Measurements from ENCODE around the gene SMU1.
A peak's percentile ranks its signal among the peaks of the same experiment; 100 is the strongest.

SMU1 gene

GRCh38 chr9:33105959-33106358 lies 29.5 kb upstream of the SMU1 start:
- no peak overlapping the region for H3K27ac ChIP-seq (replicated peaks; ENCODE audit: low read length)
- H4K8ac ChIP-seq (ENCODE audit: low read depth, low read length) = no peak overlapping the region
- no peak overlapping the region for H3K4me2 ChIP-seq (ENCODE audit: insufficient read depth, low read length, poor library complexity, severe bottlenecking)
- H3K9ac ChIP-seq (ENCODE audit: low read depth, low read length, poor library complexity) = no peak overlapping the region
- H3K4ac ChIP-seq (ENCODE audit: low read length) = no peak overlapping the region
- no peak overlapping the region for H2BK15ac ChIP-seq (ENCODE audit: low read length)
- H3K23ac ChIP-seq (ENCODE audit: low read depth, low read length, poor library complexity) = no peak overlapping the region
- peaks cover 0 to 9% of the 10 kb centered on the region in 2 donors for H3K4me1 ChIP-seq (ENCODE audit: control insufficient read depth in 2 of 2, insufficient read depth in 1 of 2, low read depth in 1 of 2, low read length in 2 of 2)
- H3K36me3 ChIP-seq (replicated peaks in 1 of 2; ENCODE audit: control insufficient read depth in 2 of 2, insufficient read depth in 2 of 2, low read length in 2 of 2) = no peaks in the 10 kb centered on the region
- H3K9me3 ChIP-seq (replicated peaks in 1 of 2; ENCODE audit: control insufficient read depth in 2 of 2, insufficient read depth in 1 of 2, low read depth in 1 of 2, low read length in 2 of 2) = no peaks in the 10 kb centered on the region
- no peak overlapping the region for H3K14ac ChIP-seq (ENCODE audit: low read length)
- no peak overlapping the region for H2AFZ ChIP-seq (ENCODE audit: low read length)
- no peak overlapping the region for H3K18ac ChIP-seq (ENCODE audit: low read length)
- no peak overlapping the region for H4K91ac ChIP-seq (ENCODE audit: low read depth, low read length, poor library complexity)
- no peak overlapping the region for H3K4me3 ChIP-seq (ENCODE audit: low read length in 2 of 2)
- no peak overlapping the region for H2AK5ac ChIP-seq (ENCODE audit: low read depth, low read length)
- H2BK5ac ChIP-seq (ENCODE audit: low read length) = no peak overlapping the region
- H3K27me3 ChIP-seq (ENCODE audit: control insufficient read depth in 3 of 3, insufficient read depth in 3 of 3, low read depth in 1 of 3, low read length in 3 of 3) = no peaks in the 10 kb centered on the region
- H2BK120ac ChIP-seq (ENCODE audit: low read depth, low read length) = no peak overlapping the region
- no peak overlapping the region for H2BK12ac ChIP-seq (ENCODE audit: low read length)
- WGBS, 2 donors (ENCODE audit: extremely low coverage in 2 of 2, insufficient read length in 2 of 2, insufficient replicate concordance in 1 of 2) = no CpG with 5 or more reads among the region's 1 CpG
- no peaks in the 10 kb centered on the region for H3K79me1 ChIP-seq (ENCODE audit: low read depth, low read length)
- no peak for DNase-seq (ENCODE audit: low spot score)

GRCh38 chr9:33105504-33105903 lies 29.0 kb upstream of the SMU1 start:
- no peak overlapping the region for H4K8ac ChIP-seq (ENCODE audit: low read depth, low read length)
- no peak overlapping the region for H4K91ac ChIP-seq (ENCODE audit: low read depth, low read length, poor library complexity)
- no peak overlapping the region for H3K14ac ChIP-seq (ENCODE audit: low read length)
- H3K4me3 ChIP-seq (ENCODE audit: low read length in 2 of 2) = no peak overlapping the region
- no peak overlapping the region for H2BK5ac ChIP-seq (ENCODE audit: low read length)
- no peaks in the 10 kb centered on the region for H3K79me1 ChIP-seq (ENCODE audit: low read depth, low read length)
- H3K23ac ChIP-seq (ENCODE audit: low read depth, low read length, poor library complexity) = no peak overlapping the region
- no peak overlapping the region for H3K27ac ChIP-seq (replicated peaks; ENCODE audit: low read length)
- no peak overlapping the region for H3K4ac ChIP-seq (ENCODE audit: low read length)
- H2BK12ac ChIP-seq (ENCODE audit: low read length) = no peak overlapping the region
- H3K9ac ChIP-seq (ENCODE audit: low read depth, low read length, poor library complexity) = no peak overlapping the region
- H2AFZ ChIP-seq (ENCODE audit: low read length) = no peak overlapping the region
- no peaks in the 10 kb centered on the region for H3K9me3 ChIP-seq (replicated peaks in 1 of 2; ENCODE audit: control insufficient read depth in 2 of 2, insufficient read depth in 1 of 2, low read depth in 1 of 2, low read length in 2 of 2)
- H2BK15ac ChIP-seq (ENCODE audit: low read length) = no peak overlapping the region
- H2AK5ac ChIP-seq (ENCODE audit: low read depth, low read length) = no peak overlapping the region
- no peak overlapping the region for H2BK120ac ChIP-seq (ENCODE audit: low read depth, low read length)
- no CpG with 5 or more reads among the region's 5 CpGs for WGBS, 2 donors (ENCODE audit: extremely low coverage in 2 of 2, insufficient read length in 2 of 2, insufficient replicate concordance in 1 of 2)
- peaks cover 0 to 9% of the 10 kb centered on the region in 2 donors for H3K4me1 ChIP-seq (ENCODE audit: control insufficient read depth in 2 of 2, insufficient read depth in 1 of 2, low read depth in 1 of 2, low read length in 2 of 2)
- DNase-seq (ENCODE audit: low spot score) = no peak
- no peaks in the 10 kb centered on the region for H3K27me3 ChIP-seq (ENCODE audit: control insufficient read depth in 3 of 3, insufficient read depth in 3 of 3, low read depth in 1 of 3, low read length in 3 of 3)
- no peaks in the 10 kb centered on the region for H3K36me3 ChIP-seq (replicated peaks in 1 of 2; ENCODE audit: control insufficient read depth in 2 of 2, insufficient read depth in 2 of 2, low read length in 2 of 2)
- no peak overlapping the region for H3K4me2 ChIP-seq (ENCODE audit: insufficient read depth, low read length, poor library complexity, severe bottlenecking)
- no peak overlapping the region for H3K18ac ChIP-seq (ENCODE audit: low read length)

- Histone ChIP-seq H3K27me3 (ENCODE audit: control insufficient read depth in 3 of 3, insufficient read depth in 3 of 3, low read depth in 1 of 3, low read length in 3 of 3) (no peaks in the 10 kb centered on the region), H3K4ac (ENCODE audit: low read length) (no peak overlapping the region), H2BK12ac (ENCODE audit: low read length) (no peak overlapping the region), H2BK15ac (ENCODE audit: low read length) (no peak overlapping the region), H3K4me2 (ENCODE audit: insufficient read depth, low read length, poor library complexity, severe bottlenecking) (no peak overlapping the region), H3K9ac (ENCODE audit: low read depth, low read length, poor library complexity) (no peak overlapping the region), H3K79me1 (ENCODE audit: low read depth, low read length) (no peaks in the 10 kb centered on the region), H3K4me3 (ENCODE audit: low read length in 2 of 2) (peak overlapping the region in 1 of 2 donors; percentile 18), H2AK5ac (ENCODE audit: low read depth, low read length) (no peak overlapping the region), H3K18ac (ENCODE audit: low read length) (no peak overlapping the region), H3K27ac (replicated peaks; ENCODE audit: low read length) (no peak overlapping the region), H3K4me1 (ENCODE audit: control insufficient read depth in 2 of 2, insufficient read depth in 1 of 2, low read depth in 1 of 2, low read length in 2 of 2) (peaks cover 0 to 9% of the 10 kb centered on the region in 2 donors), H2BK5ac (ENCODE audit: low read length) (no peak overlapping the region), H2AFZ (ENCODE audit: low read length) (no peak overlapping the region), H3K36me3 (replicated peaks in 1 of 2; ENCODE audit: control insufficient read depth in 2 of 2, insufficient read depth in 2 of 2, low read length in 2 of 2) (no peaks in the 10 kb centered on the region), H2BK120ac (ENCODE audit: low read depth, low read length) (no peak overlapping the region), H3K9me3 (replicated peaks in 1 of 2; ENCODE audit: control insufficient read depth in 2 of 2, insufficient read depth in 1 of 2, low read depth in 1 of 2, low read length in 2 of 2) (no peaks in the 10 kb centered on the region), H4K8ac (ENCODE audit: low read depth, low read length) (no peak overlapping the region), H3K23ac (ENCODE audit: low read depth, low read length, poor library complexity) (no peak overlapping the region), H4K91ac (ENCODE audit: low read depth, low read length, poor library complexity) (no peak overlapping the region), H3K14ac (ENCODE audit: low read length) (no peak overlapping the region)
- no peak for DNase-seq (ENCODE audit: low spot score)
- WGBS, 2 donors (ENCODE audit: extremely low coverage in 2 of 2, insufficient read length in 2 of 2, insufficient replicate concordance in 1 of 2) = no CpG with 5 or more reads among the region's 7 CpGs
Observed at GRCh38 chr9:33104401-33104800, 27.9 kb upstream of the SMU1 start.

GRCh38 chr9:33103501-33104281 lies 27.2 kb upstream of the SMU1 start:
- no peak for DNase-seq (ENCODE audit: low spot score)
- H3K18ac ChIP-seq (ENCODE audit: low read length) = no peak overlapping the region
- H2BK12ac ChIP-seq (ENCODE audit: low read length) = no peak overlapping the region
- H2AFZ ChIP-seq (ENCODE audit: low read length) = no peak overlapping the region
- no peak overlapping the region for H3K9ac ChIP-seq (ENCODE audit: low read depth, low read length, poor library complexity)
- H3K4me2 ChIP-seq (ENCODE audit: insufficient read depth, low read length, poor library complexity, severe bottlenecking) = no peak overlapping the region
- H3K23ac ChIP-seq (ENCODE audit: low read depth, low read length, poor library complexity) = no peak overlapping the region
- H2BK15ac ChIP-seq (ENCODE audit: low read length) = no peak overlapping the region
- no peak overlapping the region for H4K91ac ChIP-seq (ENCODE audit: low read depth, low read length, poor library complexity)
- no peak overlapping the region for H2AK5ac ChIP-seq (ENCODE audit: low read depth, low read length)
- no CpG with 5 or more reads among the region's 8 CpGs for WGBS, 2 donors (ENCODE audit: extremely low coverage in 2 of 2, insufficient read length in 2 of 2, insufficient replicate concordance in 1 of 2)
- no peak overlapping the region for H2BK120ac ChIP-seq (ENCODE audit: low read depth, low read length)
- H3K9me3 ChIP-seq (replicated peaks in 1 of 2; ENCODE audit: control insufficient read depth in 2 of 2, insufficient read depth in 1 of 2, low read depth in 1 of 2, low read length in 2 of 2) = no peaks in the 10 kb centered on the region
- H3K14ac ChIP-seq (ENCODE audit: low read length) = no peak overlapping the region
- no peaks in the 10 kb centered on the region for H3K27me3 ChIP-seq (ENCODE audit: control insufficient read depth in 3 of 3, insufficient read depth in 3 of 3, low read depth in 1 of 3, low read length in 3 of 3)
- no peak overlapping the region for H3K4me3 ChIP-seq (ENCODE audit: low read length in 2 of 2)
- H3K79me1 ChIP-seq (ENCODE audit: low read depth, low read length) = no peaks in the 10 kb centered on the region
- H3K4me1 ChIP-seq (ENCODE audit: control insufficient read depth in 2 of 2, insufficient read depth in 1 of 2, low read depth in 1 of 2, low read length in 2 of 2) = peaks cover 0 to 9% of the 10 kb centered on the region in 2 donors
- no peak overlapping the region for H3K4ac ChIP-seq (ENCODE audit: low read length)
- H2BK5ac ChIP-seq (ENCODE audit: low read length) = no peak overlapping the region
- no peak overlapping the region for H3K27ac ChIP-seq (replicated peaks; ENCODE audit: low read length)
- no peaks in the 10 kb centered on the region for H3K36me3 ChIP-seq (replicated peaks in 1 of 2; ENCODE audit: control insufficient read depth in 2 of 2, insufficient read depth in 2 of 2, low read length in 2 of 2)
- no peak overlapping the region for H4K8ac ChIP-seq (ENCODE audit: low read depth, low read length)

All from neuronal stem cell (in vitro differentiated cells).